NCI-H2081 treated with DMSO at 0.1 percent for 48 hours (cell line): ENCODE results near the gene CTNNBL1.
"Not testable (repeated sequence)": the region's sequence is repeated elsewhere in the genome, so short reads cannot be mapped to it uniquely, and the experiment has no call there.

Experiments used
- DNase-seq: peaks from one replicate; lab custom pipeline; 2025; lab: John Stamatoyannopoulos, UW

The CTNNBL1 gene

DNA sequence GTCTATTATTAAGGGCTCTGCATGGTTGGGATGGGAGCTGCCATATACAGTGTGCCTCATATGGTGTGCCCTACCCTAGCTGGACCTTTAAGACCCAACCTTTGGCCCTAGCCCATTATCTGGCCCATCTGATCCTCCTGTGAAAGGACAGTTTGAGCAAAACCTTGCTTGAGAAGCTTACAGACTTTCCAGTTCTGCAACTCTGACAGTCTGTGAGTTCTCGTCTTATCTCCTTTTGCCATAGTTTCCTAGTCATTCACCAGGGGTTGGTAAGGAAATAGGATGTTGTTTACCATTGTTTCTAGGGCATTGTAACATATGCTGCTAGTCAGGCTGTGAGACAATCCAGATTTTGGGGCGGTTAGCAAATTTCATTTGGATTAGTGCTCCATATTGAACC lies 17.2 kb downstream of the CTNNBL1 start:
- DNase-seq, result no peak

DNA sequence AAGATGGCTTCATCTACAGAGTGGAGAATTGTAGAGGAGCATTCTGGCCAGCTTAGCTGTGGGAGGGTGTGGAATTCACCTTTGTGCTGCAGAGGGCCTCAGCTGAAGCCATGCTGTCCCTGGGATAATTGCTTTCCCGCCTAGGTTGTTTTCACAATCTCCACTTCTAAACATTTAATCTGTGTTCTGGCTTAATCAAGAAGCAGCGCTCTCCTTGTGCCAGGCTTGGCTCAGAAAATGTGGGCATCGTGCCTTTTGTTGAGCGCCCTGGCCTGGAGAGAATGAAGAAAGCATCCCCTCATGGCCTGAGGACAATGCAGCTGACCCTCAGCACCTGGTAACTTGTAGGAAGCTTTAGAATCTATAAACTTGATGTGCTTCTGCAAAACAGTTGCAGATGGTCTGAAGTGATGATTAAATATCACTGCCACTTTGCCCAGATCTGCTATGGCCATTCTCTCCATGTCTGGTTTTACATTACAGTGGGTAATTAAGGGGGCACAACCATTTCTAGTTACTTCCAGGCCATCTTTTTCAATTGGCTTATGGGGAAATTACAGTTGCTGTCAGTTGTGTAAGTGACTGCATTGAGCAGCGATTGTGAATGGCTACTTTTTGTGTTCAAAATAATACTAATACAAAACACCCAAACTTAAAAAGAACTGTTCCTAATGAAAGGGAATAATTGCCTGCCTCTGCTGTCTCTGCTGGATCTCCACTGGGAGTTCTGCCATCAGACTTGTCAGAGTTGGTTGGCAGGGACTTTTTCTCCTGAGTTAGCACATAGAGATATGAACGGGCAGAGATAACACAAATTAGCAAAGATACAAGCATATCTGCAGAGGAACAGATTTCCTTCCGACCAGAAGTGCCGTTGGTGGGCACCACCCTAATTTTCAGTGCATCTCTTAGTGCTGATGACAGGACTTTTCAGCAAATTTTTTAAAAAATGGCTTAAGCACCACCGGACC lies 18.4 kb downstream of the CTNNBL1 start:
- no peak for DNase-seq

DNA sequence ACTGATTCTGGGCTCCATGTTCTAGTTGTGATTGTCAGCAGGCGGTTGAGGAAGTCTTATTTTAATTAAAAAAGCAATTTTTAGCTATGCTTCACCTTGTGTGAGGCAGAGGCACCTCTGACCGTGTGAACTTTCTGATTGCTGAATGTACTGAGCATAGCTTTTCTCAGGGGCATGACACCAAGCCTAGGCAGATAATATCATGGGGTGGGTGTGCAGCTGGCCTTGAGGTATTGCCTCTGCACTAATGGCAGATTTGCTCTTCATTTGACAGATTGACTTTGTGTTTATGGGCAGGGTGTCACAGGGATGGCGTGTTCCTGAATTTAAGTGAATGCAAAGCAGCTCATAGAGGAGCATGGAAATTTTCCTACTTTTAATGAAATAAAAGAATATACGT lies 19.6 kb downstream of the CTNNBL1 start:
- no peak for DNase-seq

DNA sequence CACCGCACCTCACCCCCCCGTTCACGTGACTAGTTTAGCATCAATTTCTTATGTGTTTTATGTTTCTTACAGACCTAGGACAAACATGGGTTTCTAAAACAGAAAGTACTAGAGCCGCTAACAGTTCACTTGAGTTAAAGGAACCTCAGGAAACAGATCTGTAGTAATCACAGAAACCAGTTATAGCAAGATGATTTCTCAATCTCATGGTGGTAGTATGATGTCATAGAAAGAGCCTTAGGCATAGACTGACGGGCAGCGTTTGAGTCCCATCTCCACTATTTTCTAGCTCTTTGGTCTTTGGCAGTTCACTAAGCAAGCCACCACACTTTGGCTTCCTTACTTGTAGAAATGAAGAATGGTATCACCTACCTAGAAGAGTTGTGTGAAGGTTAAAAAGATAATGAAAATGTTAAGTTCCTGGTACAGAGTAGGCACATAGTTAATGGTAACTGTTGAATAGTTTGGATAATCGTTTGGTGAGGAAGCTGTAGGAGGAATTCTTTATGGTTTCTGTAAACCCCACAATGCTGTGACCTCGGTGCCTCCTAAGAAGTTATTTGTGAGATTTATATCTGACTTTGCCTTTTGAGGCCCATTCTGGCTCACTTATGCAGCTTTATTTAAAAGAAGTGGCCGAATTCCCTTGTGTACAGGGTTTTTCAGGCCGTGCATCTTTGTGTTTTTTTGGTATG lies 21.3 kb downstream of the CTNNBL1 start:
- no peak for DNase-seq

DNA sequence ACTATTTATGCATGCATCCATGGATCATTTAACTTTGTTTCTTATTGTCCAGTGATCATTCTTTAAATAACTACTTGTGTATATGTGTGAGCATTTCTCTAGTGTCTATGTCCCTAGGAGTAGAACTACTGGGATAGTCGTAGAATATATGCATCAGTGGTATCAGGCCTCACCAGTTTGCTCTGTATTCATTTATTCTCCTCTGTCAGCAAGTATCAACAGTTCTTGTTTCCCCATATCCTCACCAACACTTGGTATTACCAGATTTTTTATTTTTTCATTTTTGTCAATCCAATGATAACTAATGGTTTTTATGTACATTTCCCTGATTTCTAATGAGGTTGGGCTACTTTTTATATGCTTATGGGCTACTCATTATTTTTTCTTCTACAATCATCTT lies 27.9 kb downstream of the CTNNBL1 start:
- no peak for DNase-seq

DNA sequence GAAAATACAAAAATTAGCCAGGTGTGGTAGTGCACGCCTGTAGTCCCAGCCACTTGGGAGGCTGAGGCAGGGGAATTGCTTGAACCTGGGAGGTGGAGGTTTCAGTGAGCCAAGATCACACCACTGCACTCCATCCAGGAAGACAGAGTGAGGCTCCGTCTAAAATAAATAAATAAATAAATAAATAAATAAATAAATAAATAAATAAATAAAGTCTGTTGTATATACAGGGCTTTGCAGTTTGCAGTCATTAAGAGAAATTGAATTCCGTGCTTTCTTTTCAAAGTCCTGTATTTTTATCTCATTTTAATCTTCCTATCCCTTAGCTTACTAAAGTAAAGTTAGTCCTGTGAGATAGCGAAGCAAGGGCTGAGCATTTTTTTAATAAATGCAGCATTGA lies 28.5 kb downstream of the CTNNBL1 start:
- DNase-seq, result not testable (repeated sequence)

DNA sequence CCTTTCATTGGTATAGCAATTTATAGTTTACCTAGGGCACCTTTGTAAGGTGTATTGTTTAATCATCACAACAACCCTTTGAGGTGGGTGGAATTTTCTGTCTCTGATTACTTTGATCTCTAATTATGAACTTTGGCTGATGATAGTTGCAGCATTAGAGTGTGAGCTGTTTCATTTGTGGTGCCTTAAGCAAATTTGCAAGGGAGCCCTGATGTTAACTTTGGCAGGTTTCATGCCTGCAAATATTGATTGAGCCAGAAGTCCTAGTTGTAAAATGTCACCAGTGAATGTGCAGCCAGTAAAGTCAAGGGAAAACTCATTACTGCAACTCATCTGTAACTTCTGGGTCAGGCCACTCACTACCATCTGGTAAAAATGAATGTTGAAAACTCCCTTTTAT lies 29.8 kb downstream of the CTNNBL1 start:
- DNase-seq, result no peak

DNA sequence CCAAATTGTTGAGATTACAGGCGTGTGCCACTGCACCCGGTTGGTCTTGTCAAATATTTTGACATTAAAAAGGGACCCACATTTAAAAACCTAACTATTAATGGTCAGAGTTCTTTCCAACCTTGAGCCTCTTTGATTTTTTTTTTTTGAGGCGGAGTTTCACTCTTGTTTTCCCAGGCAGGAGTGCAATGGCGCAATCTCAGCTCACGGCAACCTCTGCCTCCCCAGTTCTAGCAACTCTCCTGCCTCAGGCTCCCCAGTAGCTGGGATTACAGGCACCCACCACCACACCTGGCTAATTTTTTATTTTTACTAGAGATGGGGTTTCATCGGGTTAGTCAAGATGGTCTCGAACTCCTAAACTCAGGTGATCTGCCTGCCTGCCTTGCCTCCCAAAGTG lies 31.3 kb downstream of the CTNNBL1 start:
- DNase-seq, result no peak

DNA sequence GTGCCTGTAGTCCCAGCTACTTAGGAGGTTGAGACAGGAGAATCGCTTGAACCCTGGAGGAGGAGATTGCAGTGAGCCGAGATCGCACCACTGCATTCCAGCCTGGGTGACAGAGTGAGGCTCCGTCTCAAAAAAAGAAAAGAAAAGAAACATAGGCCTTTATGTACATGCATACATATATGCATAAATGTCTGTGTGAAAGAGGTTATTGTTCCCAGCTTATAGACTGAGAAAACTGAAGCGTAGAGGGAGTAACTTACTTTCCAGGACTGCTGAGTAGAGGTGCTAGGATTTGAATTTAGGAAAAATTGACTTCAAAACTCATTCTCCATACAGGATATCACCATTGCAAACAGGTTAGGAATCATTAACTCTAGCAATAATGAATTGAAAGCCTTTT lies 32.0 kb downstream of the CTNNBL1 start:
- DNase-seq, result no peak

DNA sequence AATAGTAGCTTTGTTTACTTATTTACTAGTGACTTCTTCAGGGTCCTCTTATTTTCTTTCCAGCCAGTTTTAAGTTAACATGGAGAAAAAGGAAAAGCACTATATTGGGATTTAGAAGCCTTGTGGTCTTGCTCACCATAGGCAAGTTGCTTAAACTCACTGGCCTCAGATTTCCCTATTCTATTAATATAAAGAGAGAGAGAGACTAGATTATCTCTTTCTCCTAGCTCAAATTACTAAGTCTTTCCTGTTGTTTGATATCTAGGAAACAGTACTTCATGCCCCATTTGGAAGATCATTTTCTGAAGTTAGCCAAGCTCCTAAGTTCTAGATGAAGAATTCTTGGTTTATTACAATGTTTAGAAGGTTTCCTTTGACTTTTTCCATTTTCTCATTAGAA lies 32.5 kb downstream of the CTNNBL1 start:
- no peak for DNase-seq

DNA sequence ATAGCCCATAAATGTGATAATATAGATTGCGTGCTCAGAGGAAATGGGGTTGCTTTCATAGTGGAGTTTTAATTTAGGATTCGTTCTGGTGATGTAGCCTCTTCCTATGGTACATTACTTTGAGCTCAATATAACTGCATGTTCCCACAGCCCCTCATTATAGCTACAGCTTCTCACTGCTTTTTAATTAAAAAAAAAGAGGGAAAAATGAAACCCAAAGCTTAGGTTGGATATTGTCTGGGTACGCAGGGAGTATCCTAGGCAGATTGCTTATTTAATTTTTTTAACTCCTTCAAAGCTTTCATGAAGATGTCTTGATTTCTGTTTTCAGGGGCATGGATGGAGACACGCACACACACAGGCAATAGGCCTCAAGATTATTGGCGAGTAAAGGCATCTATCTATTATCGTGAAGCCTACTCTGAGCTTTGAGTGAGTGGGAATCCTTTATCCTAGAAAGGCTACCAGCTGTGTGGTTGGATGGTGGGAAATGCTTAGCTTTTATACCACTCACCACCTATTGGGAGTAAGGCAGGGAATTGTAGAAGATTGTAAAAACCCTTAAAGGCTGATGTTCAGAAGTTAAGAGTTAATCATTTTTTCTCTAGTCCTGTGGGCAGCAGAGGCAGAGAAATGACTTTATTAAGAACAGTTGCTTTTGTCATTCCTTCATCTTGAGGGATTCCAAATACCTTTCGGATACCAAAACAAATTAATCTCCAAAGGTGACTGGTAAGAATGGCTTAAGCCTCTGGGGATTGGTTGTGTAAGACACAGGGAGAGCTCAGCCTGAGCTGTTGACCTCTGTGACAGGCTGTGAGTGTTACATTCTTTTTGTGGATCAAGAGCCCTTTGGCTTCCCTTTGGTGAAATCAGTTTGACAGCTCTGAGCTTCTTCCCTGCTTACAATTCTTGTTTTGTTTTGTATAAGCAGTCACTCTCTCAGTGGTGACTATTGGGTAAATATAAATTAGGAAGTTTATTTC lies 33.4 kb downstream of the CTNNBL1 start:
- DNase-seq, result no peak

DNA sequence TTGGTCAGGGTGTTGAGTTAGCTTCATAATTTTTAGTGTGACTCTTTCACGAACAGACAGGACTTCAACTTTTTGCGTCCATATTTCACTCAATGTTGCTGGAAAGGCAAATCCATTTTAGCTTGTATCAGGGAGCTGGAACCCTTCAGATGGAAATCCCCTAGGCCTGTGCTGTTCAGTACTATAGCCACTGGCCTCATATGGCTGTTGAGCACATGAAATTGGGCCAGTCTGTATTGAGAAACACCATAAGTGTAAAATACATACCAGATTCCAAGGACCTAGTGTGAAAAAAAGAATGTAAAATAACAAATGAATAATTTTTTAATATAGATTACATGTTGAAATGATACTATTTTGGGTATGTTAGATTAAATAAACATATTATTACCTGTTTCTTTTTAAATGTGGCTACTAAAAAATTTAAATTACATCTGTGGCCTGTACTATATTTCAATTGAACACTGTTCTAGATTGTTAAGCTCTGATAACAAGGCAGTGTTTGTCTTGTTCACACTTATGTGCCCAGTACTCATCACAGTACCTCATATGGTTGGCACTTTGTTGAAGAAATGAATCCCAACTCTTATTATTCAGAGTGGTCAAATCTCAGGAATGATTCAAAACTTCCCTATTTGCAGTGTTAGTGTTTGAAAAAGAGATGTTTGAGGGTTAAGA lies 34.3 kb downstream of the CTNNBL1 start:
- no peak for DNase-seq

DNA sequence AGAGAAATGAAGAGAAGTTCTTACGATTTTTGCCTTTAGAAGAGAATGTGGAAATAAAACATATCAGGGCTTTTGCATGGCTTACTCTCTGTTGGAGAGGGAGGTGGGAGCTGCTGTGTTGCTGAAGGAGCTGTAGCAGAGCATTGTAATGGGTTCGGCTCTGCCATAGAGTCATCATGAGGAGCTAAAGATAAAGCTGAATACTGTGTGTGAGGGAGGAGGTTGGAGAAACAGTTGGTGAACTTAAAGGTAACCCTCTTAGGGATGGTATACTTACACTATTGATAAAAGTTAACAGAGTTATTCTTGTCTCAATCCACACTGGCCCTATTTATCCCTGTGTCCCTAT lies 34.8 kb downstream of the CTNNBL1 start:
- no peak for DNase-seq

DNA sequence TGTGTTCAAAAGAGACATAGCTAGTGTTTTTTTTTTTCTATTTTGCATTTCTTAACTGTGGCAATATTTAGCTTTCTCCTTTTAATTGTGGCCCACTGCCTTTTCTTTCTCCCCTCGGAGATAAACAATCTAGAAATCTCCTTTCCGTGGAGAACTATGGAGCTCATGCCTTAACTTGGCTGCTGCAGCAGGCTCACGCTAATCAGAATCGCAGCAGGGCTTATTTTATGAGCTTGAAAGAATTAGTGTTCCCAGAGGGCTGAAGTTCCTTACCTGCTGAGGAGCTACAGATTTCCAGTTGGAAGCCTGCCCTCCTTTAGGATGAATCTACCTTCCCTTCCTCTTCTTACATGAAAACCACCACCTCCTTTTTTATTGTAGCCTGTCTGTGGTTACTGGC lies 35.6 kb downstream of the CTNNBL1 start:
- DNase-seq, result no peak

DNA sequence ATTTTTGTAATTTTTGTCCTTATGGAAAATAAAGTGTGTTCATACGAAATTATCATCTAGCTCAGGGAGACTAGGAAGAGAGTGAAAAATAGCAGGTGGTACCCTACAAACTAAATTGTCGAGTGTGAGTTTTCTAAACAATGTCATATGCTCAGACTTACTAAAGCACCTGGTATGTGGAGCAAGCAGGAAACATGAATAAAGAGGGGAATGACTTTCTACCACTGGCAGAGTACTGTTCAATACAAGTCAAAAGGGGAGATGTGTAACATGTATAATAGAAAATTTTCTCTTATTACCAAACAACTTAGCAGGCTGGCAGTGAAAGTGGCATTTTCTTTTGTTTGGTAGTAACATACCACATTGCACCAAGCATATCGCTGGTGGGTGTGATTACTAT lies 36.1 kb downstream of the CTNNBL1 start:
- DNase-seq, result no peak

DNA sequence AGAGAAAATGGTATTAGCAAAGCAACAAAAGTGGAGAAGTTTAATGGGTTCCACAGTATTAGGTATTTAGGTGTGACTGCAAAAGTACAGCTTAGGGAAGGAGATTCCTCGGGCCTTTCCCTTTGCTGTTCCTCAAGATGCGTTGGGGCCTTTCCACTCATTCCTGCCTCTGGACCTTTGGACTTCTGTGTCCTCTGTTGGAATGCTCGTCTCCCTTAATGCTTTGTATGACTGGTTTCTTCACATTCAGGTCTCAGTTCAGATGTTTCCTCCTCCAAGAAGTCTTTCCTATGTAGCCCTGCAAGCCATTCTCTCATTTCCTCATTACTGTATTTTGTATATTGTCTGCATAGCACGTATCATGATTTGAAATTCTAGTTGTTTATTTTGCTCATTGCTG lies 39.6 kb downstream of the CTNNBL1 start:
- DNase-seq, result no peak

DNA sequence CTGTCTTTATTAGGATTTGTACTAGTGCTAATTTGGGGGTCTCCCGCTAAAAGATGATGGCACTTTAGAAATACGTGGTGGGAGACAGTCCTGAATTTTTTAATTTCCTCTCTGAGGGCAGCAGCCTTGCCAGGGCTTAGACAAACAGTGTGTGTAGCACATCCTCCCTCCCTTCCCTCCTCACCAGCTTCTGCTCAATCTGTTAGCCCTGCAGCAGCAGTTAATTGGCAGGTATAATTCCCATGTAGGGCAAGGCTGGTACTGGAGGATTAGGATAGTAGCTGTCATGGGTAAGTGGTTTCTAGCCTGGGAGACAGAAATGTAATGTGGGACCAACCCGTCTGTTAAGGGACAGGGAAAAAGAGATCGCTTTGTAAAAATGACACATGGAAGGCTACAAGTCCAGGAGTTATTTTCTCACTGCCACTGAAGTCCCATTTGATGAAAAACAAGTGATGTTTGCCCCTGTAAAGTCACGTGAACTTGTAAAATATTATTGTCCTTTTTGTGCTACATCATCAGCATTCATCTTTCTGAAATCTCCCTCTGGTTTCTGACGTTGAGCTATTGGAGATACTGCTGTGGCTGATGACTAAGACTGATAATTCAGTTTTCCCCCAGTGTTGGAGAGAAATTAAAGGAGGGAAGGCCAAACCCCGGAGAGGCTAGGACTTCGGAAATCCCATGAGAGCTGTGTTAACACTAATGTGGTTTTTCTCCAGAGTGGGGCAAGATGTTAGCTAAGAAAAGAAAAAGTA lies 40.6 kb downstream of the CTNNBL1 start:
- no peak for DNase-seq

DNA sequence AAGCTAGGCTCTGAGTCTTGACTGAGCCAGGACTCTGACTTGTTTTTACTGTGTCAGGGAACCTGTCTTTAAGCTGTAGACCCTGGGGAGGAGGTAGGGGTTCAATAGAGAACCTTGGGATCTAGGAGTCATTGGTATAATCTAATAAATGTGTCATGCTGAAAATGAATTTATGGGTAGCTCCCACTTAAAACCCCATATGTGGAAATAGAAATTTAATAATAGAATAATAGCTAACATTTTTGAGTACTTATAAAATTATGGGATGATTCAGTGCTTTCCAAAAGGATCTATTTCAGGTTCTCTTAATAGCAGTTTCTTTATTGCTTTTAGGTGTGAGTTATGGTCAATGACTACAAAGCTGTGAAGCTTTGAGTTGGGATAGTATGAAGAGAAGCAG lies 41.7 kb downstream of the CTNNBL1 start:
- no peak for DNase-seq

DNA sequence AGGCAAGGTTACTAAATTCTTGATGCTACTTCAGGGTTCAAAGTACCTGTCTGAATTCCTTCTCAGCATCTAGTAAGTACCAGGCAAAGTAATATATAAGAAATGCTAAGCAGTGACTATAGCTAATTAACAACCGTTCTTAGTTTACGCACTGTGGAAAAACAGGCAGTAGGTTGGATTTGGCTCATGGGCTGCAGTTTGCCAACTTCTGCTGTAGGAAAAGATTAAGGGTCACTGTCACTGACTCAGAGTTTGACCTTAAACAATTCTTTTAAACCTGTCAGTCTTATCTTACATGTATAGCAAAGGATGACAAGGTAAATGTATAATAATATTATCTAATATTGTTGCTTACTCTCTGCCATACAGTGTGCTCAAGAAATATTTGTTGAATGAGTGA lies 42.3 kb downstream of the CTNNBL1 start:
- no peak for DNase-seq

DNA sequence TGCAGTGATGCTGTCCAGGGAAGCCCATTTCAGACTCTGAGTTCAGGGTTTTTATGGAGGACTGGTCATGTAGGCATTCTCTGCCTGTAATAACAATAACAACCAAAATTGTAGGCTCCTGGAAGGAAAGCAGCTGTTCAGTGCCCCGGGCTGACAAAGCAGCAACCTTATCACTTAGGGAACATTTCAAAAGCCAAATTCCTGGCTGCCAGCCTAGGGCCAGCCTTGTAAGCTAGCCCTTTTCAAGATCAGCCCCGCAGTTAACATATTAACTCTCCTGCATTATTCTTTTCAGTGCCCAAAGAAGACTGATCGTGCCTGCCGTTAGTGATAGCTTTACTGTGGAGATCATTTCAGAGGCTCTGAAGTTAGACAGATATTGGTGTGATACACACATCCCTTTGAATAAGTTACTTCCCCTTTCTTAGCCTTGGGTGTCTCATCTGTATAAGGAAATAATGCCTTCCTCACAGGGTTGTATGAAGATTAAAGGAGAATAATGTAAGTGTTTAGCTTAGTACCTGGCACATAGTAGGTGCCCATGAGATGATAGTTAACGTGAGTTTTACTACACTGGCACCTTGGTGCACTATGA lies 44.1 kb downstream of the CTNNBL1 start:
- no peak for DNase-seq

DNA sequence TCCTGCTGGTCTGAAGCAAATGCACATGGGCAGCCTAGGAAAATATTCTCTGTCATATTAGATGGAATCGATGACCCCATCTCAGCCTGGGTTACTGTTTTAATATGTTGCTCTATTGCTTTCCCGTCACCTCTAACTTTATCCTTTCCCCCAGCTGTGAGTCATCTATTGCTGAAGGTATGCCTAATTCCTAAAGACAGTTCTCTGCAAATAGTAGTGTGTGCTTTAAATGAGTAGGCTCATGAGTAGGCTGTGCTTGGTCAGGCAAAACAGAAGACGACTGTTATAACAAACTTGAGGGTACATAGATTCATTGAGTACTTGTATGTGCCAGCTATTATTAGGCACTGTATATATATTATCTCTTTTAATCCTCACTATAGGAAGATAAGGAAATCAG lies 47.2 kb downstream of the CTNNBL1 start:
- DNase-seq, result no peak
